ENCODE results near the gene EPHB4. TPM values are rescaled to one million over a fixed set of nuclear protein-coding genes. Genes with fewer than 3 reads are reported as not detected.

Gene EPHB4
- total RNA-seq: 48.8 TPM

GRCh38 chr7:100827330-100828226, at the start of gene EPHB4:
Gene EPHB4 (minus strand): TSS chr7:100827523. CDS start chr7:100827030, 493 bp downstream.
- ATAC-seq (peak; percentile 77), DNase-seq (ENCODE audit: low spot score) (peak; percentile 95)

- ATAC-seq (peak; percentile 52), DNase-seq (ENCODE audit: low spot score) (no peak)
Observed at GRCh38 chr7:100875356-100875751, 48.0 kb upstream of the EPHB4 start.

GRCh38 chr7:100874577-100875355, 47.4 kb upstream of the EPHB4 start, which contains the start of gene SRRT:
Gene SRRT (plus strand): TSS chr7:100875103. CDS start chr7:100875591, 488 bp downstream.
- DNase-seq (ENCODE audit: low spot score): peak; percentile 99
- ATAC-seq: peak; percentile 95

GRCh38 chr7:100874300-100874576, 46.9 kb upstream of the EPHB4 start:
- DNase-seq (ENCODE audit: low spot score) (no peak), ATAC-seq (no peak)

GRCh38 chr7:100873599-100874299, 46.4 kb upstream of the EPHB4 start:
- DNase-seq (ENCODE audit: low spot score) (no peak), ATAC-seq (no peak)

GRCh38 chr7:100867776-100868485, 40.6 kb upstream of the EPHB4 start:
- ATAC-seq (peak; percentile 62), DNase-seq (ENCODE audit: low spot score) (peak; percentile 72)

- DNase-seq (ENCODE audit: low spot score) (peak; percentile 82), ATAC-seq (peak; percentile 51)
Observed at GRCh38 chr7:100867040-100867775, 39.9 kb upstream of the EPHB4 start, which contains the start of gene TRIP6. Gene TRIP6 (plus strand): TSS chr7:100867387. CDS start chr7:100867498, 111 bp downstream.

- DNase-seq (ENCODE audit: low spot score) (no peak), ATAC-seq (no peak)
Observed at GRCh38 chr7:100866729-100867039, 39.4 kb upstream of the EPHB4 start.

- ATAC-seq: no peak
Observed at GRCh38 chr7:100865938-100866728, 38.8 kb upstream of the EPHB4 start.

GRCh38 chr7:100865372-100865911, 38.1 kb upstream of the EPHB4 start:
- no peak for ATAC-seq

More at GRCh38 chr7:100865938-100866728, 38.8 kb upstream of the EPHB4 start:
- DNase-seq (ENCODE audit: low spot score): peak; percentile 78

GRCh38 chr7:100864263-100864845, 37.0 kb upstream of the EPHB4 start:
- DNase-seq (ENCODE audit: low spot score) (no peak), ATAC-seq (no peak)

More at GRCh38 chr7:100865372-100865911, 38.1 kb upstream of the EPHB4 start:
- no peak for DNase-seq (ENCODE audit: low spot score)

- ATAC-seq (peak; percentile 69), DNase-seq (ENCODE audit: low spot score) (peak; percentile 86)
Observed at GRCh38 chr7:100863406-100863950, 36.2 kb upstream of the EPHB4 start.

GRCh38 chr7:100861616-100861985, 34.3 kb upstream of the EPHB4 start:
- DNase-seq (ENCODE audit: low spot score) (no peak), ATAC-seq (no peak)

GRCh38 chr7:100860702-100861615, 33.6 kb upstream of the EPHB4 start:
- DNase-seq (ENCODE audit: low spot score): no peak
- ATAC-seq: no peak

GRCh38 chr7:100859856-100860255, 32.5 kb upstream of the EPHB4 start:
- ATAC-seq (no peak), DNase-seq (ENCODE audit: low spot score) (no peak)

- no peak for DNase-seq (ENCODE audit: low spot score)
Observed at GRCh38 chr7:100856871-100857282, 29.6 kb upstream of the EPHB4 start.

GRCh38 chr7:100855515-100855914, 28.2 kb upstream of the EPHB4 start:
- DNase-seq (ENCODE audit: low spot score) (no peak), ATAC-seq (no peak)

More at GRCh38 chr7:100856871-100857282, 29.6 kb upstream of the EPHB4 start:
- no peak for ATAC-seq

Measured in left lobe of liver (tissue), 2 donors.